Progenitor cell of endocrine pancreas (in vitro differentiated cells): ENCODE data around the gene ANTXRL. TPM values are rescaled to one million over a fixed set of nuclear protein-coding genes. Genes with fewer than 3 reads are reported as not detected.
"Not testable (repeated sequence)": the region's sequence is repeated elsewhere in the genome, so short reads cannot be mapped to it uniquely, and the experiment has no call there.

Experiments
- DNase-seq: peaks from one replicate; pipeline ENCODE4 v3.0.0; 2021; ENCODE audit warnings: low spot score; ENCODE audit not compliant: unreplicated experiment
- H3K27ac Mint-ChIP-seq: 2 replicates; pipeline ENCODE4 v1.8.0; 2021; ENCODE audit warnings: mild to moderate bottlenecking, moderate library complexity, mixed read lengths
- H3K27me3 Mint-ChIP-seq: 2 replicates; pipeline ENCODE4 v1.8.0; 2021; ENCODE audit warnings: mixed read lengths
- H3K36me3 Mint-ChIP-seq: 2 replicates; pipeline ENCODE4 v1.8.0; 2022; ENCODE audit warnings: mixed read lengths; ENCODE audit not compliant: insufficient read depth
- H3K4me1 Mint-ChIP-seq: 2 replicates; pipeline ENCODE4 v1.8.0; 2021; ENCODE audit warnings: low read depth, mixed read lengths
- H3K4me3 Mint-ChIP-seq: 2 replicates; pipeline ENCODE4 v1.8.0; 2021; ENCODE audit warnings: low read depth, mild to moderate bottlenecking, moderate library complexity, mixed read lengths
- H3K9me3 Mint-ChIP-seq: 2 replicates; pipeline ENCODE4 v1.8.0; 2021; ENCODE audit warnings: low read depth, mixed read lengths
- total RNA-seq: library from RNA; stranded (reverse); gene quantifications from 2 replicates; pipeline ENCODE4 v1.2.1, GENCODE V29; 2021

The ANTXRL gene
- total RNA-seq, 1 donor from 2014 or later = not detected

DNA sequence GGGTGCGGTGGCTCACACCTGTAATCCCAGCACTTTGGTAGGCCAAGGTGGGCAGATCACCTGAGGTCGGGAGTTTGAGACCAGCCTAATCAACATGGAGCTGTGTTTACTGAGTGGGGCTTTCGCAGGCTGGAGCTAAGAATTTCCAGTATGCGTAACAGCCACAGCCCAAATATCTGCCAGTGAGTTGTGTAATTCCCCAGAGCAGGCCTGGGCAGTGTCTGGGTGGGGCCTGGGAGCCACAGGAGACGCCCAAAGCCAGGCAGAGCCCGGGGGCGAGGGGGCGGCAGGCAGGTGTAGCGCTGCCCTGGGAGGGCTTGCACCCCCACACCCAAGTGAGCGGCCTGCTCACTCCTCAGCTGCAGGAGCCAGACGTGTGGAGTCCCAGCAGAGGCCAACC lies 88.6 kb downstream of the ANTXRL start, which contains the start of gene ANXA8L1:
TSS of gene ANXA8L1 (plus strand) at position 371 of the 400 bp plus-strand sequence. CDS start 76 bp downstream, outside the sequence.
- not testable (repeated sequence) for H3K9me3 Mint-ChIP-seq, H3K27ac Mint-ChIP-seq, H3K4me1 Mint-ChIP-seq, H3K27me3 Mint-ChIP-seq, H3K4me3 Mint-ChIP-seq, H3K36me3 Mint-ChIP-seq, DNase-seq

DNA sequence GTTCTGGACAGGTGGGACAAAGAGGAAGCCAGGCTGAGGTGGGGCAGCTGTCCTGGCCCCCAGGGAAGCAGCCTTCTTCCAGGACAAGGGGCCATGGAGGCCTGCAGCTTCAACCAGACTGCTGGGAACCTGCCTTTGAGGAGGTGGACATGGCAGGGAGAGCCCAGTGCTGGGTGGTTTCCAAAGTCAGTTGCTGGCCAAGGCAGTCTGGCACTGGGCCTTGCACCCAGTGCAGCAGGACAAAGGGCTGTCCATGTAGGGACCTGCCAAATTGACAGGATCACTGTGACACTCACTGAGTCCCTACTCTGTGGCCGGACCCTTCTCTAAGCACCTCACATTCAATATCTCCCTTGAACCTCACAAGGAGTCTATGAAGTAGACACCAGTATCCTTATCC lies 90.2 kb downstream of the ANTXRL start:
- H3K4me3 Mint-ChIP-seq, H3K36me3 Mint-ChIP-seq, H3K27me3 Mint-ChIP-seq: not testable (repeated sequence)

GRCh38 chr10:46377651-46378050 lies 90.9 kb downstream of the ANTXRL start:
- not testable (repeated sequence) for H3K4me3 Mint-ChIP-seq, DNase-seq, H3K27me3 Mint-ChIP-seq, H3K36me3 Mint-ChIP-seq, H3K9me3 Mint-ChIP-seq, H3K27ac Mint-ChIP-seq, H3K4me1 Mint-ChIP-seq

More for the DNA sequence above, 90.2 kb downstream of the ANTXRL start:
- H3K4me1 Mint-ChIP-seq, H3K9me3 Mint-ChIP-seq, H3K27ac Mint-ChIP-seq, DNase-seq: not testable (repeated sequence)

DNA sequence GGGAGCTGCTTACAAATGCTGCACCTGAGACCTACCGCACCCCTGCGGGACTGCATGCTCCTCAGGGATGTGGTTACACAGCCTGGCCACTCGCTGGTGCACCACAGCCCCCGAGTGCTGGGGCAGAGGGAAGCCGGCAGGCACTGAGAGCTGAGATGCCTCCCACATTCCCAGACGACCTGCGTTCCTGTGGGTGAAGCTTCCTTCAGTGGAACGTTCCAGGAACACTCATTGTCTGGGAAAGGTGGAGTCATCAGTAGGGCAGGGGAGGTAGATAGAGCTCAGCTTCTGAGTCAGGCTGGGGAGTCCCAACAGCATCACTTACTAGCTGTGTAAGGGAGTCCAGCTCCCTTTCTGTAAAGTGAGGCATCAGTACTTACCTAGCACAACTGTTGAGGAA lies 91.3 kb downstream of the ANTXRL start:
- not testable (repeated sequence) for H3K27ac Mint-ChIP-seq, DNase-seq, H3K9me3 Mint-ChIP-seq, H3K4me3 Mint-ChIP-seq, H3K36me3 Mint-ChIP-seq, H3K27me3 Mint-ChIP-seq, H3K4me1 Mint-ChIP-seq

- not testable (repeated sequence) for H3K27ac Mint-ChIP-seq, H3K4me1 Mint-ChIP-seq, H3K4me3 Mint-ChIP-seq, H3K36me3 Mint-ChIP-seq, H3K27me3 Mint-ChIP-seq, H3K9me3 Mint-ChIP-seq, DNase-seq
These were observed 92.5 kb downstream of the ANTXRL start for GRCh38 chr10:46379233-46379848.

Other genes with a start within 250 kb of the ANTXRL start
- not detected in 2 replicates for gene MSMB, start 240.7 kb upstream of the ANTXRL start, total RNA-seq
- gene ANXA8L1, start 88.8 kb downstream of the ANTXRL start, total RNA-seq = not detected in 2 replicates
- 0.67 and 0.71 TPM in 2 replicates for gene NPY4R, start 179.0 kb downstream of the ANTXRL start, total RNA-seq